ENCODE data around the gene CXCL10.
A peak's percentile ranks its signal among the peaks of the same experiment; 100 is the strongest.
"Not testable (repeated sequence)": the region's sequence is repeated elsewhere in the genome, so short reads cannot be mapped to it uniquely, and the experiment has no call there.

The CXCL10 gene

DNA sequence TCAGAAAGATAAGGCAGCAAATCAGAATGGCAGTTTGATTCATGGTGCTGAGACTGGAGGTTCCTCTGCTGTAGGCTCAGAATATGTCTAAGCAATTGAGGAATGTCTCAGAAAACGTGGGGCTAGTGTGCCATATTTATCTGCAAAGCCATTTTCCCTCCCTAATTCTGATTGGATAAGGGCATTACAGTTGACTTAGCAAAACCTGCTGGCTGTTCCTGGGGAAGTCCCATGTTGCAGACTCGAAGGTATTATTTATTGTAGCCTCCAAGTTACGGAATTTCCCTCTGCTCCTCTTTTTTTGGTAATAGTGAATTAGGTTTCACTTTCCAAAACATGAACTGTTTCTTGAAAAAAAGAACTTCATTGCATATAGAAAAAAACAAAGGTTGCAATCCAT, at the start of gene CXCL10:
TSS of gene CXCL10 (minus strand) at position 109 of the 400 bp plus-strand sequence. CDS start at position 43, 66 bp downstream.
- DNase-seq (ENCODE audit: low spot score) (no peak), FAIRE-seq (no peak)

GRCh38 chr4:76072760-76073159, 49.5 kb upstream of the CXCL10 start:
- FAIRE-seq: no peak
- DNase-seq (ENCODE audit: low spot score): no peak

- DNase-seq (ENCODE audit: low spot score): peak; percentile 73
- FAIRE-seq: no peak
Measured at GRCh38 chr4:76067652-76068286, 44.5 kb upstream of the CXCL10 start.

GRCh38 chr4:76066546-76066945, 43.2 kb upstream of the CXCL10 start:
- no peak for FAIRE-seq
- no peak for DNase-seq (ENCODE audit: low spot score)

DNA sequence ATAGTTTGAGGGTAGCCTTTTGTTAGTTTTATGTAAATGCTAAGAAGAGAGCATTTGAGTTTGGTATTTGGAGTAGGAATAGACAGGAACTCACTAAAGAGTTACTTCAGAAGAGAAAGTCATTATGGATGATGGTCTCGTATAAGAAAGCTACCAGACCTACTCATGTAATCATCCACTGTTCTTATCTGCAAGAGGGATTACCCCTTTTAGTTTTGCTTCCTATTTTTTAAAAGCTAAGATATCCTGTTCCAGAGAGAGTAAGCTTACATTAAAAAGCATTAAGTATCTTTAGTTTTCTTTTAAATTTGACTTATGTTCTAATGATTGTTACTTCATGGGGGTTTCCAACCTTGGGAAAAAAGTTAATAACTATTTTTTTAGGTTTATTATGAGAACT, 38.7 kb upstream of the CXCL10 start:
- DNase-seq (ENCODE audit: low spot score): no peak
- FAIRE-seq: no peak

DNA sequence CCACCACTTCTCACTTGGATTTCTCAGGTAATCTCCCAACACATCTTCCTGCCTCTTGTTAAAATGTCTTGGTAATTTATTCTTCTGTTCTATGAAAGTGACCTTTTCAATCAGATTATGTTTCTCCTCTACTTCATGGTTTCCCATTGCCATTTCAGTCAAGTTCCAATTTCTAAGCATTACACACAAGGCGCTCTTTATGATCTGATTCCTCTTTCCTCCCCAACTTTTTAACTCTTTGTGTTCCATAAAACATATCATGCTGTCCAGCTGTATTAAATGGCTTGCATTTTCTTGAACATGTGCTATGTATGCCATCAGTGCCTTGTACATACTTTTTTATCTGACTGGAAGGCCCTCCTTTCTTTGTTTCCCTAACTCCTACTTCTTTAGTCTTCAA, 38.1 kb upstream of the CXCL10 start:
- DNase-seq (ENCODE audit: low spot score): no peak

GRCh38 chr4:76060506-76060905, 37.2 kb upstream of the CXCL10 start:
- FAIRE-seq (no peak), DNase-seq (ENCODE audit: low spot score) (no peak)

More for the DNA sequence above, 38.1 kb upstream of the CXCL10 start:
- FAIRE-seq: no peak

DNA sequence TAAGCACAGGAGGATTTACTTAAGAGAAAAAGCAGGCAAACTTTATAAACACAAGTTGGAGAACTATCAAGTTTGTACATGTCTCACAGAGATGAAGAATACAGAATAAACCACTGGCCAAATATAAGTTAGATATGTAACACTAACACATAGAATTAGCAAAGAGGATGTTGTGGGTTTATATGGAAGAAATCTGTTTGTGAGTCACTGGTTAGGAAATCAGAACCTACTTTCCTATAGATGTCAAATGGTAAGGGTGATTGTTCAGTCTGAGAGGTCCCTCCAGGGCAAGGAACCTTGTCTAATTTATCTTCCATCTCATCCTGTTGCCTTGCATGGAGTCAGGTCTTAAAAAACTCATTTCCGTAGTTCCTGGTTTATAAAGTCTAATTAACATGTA, 36.5 kb upstream of the CXCL10 start:
- FAIRE-seq: no peak

GRCh38 chr4:76058888-76059426, 35.7 kb upstream of the CXCL10 start:
- DNase-seq (ENCODE audit: low spot score) (no peak), FAIRE-seq (peak; percentile 85)

More for the DNA sequence above, 36.5 kb upstream of the CXCL10 start:
- DNase-seq (ENCODE audit: low spot score): no peak

GRCh38 chr4:76058302-76058701, 35.0 kb upstream of the CXCL10 start:
- DNase-seq (ENCODE audit: low spot score) (no peak), FAIRE-seq (no peak)

DNA sequence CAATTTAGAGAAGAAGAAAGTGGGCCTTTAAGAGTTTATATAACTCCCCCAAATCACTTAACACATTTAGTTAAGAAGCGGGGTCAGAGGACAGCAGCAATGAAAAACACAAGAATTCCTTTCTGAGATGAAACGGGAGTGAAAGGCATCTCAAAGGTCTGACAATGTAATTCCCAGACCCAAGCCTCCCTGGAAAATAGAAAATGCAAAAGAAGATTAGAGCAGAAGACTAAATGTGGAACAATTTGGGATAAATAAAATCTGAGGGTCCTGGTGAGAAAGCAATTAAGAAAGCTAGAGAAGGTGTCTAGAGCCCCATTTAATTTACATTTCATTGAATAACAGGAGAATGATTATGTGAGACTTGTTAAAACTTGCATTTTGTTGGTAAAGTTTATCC, 32.1 kb upstream of the CXCL10 start:
- no peak for DNase-seq (ENCODE audit: low spot score)
- no peak for FAIRE-seq

DNA sequence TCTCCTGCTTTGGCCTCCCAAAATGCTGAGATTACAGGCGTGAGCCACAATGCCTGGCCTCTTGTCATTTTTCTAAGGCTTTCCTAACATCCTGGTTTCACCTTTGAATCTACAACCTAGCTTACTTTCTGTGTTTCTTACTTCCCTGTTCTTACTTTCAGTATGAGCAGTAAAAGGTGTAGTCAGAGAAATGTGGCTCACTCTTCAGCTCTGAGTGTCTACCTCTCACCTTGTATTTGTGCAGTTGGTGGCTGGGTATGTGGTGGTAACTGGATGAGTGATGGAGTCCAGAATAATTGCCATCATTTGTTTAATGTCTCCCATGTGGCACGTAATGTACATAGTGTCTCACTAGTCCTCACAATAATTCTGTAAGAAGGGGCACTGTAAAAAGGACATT, 31.7 kb upstream of the CXCL10 start:
- DNase-seq (ENCODE audit: low spot score) (no peak), FAIRE-seq (no peak)

GRCh38 chr4:76053730-76054129, 30.4 kb upstream of the CXCL10 start:
- no peak for DNase-seq (ENCODE audit: low spot score)
- no peak for FAIRE-seq

- not testable (repeated sequence) for DNase-seq (ENCODE audit: low spot score); FAIRE-seq
Measured at GRCh38 chr4:76050560-76051050, 27.3 kb upstream of the CXCL10 start.

DNA sequence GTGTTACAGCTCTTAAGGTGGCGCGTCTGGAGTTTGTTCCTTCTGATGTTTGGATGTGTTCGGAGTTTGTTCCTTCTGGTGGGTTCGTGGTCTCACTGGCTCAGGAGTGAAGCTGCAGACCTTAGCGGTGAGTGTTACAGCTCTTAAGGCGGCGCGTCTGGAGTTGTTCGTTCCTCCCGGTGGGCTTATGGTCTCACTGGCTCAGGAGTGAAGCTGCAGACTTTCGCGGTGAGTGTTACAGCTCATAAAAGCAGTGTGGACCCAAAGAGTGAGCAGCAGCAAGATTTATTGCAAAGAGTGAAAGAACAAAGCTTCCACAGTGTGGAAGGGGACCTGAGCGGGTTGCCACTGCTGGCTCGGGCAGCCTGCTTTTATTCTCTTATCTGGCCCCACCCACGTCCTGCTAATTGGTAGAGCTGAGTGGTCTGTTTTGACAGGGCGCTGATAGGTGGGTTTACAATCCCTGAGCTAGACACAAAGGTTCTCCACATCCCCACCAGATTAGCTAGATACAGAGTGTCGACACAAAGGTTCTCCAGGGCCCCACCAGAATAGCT, 26.6 kb upstream of the CXCL10 start:
- not testable (repeated sequence) for FAIRE-seq; DNase-seq (ENCODE audit: low spot score)

DNA sequence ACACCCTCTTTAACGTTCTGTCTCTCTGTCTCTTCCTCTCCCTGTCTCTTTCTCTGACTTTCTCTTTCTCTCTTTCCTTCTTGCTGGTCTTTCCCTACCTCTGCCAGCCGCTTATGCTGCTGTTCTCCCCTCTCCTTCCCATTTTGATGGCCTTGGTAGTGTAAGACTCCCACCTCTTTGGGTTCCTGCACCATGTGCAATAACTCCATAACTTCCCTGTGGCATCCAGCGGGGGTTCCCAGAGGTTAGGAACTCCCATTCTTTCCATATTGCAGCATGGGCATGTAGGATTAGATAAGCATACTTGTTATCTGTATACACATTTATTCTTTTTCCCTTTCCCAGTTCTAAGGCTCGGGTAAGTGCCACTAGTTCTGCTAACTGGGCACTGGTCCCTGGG, 21.4 kb upstream of the CXCL10 start:
- not testable (repeated sequence) for FAIRE-seq; DNase-seq (ENCODE audit: low spot score)

DNA sequence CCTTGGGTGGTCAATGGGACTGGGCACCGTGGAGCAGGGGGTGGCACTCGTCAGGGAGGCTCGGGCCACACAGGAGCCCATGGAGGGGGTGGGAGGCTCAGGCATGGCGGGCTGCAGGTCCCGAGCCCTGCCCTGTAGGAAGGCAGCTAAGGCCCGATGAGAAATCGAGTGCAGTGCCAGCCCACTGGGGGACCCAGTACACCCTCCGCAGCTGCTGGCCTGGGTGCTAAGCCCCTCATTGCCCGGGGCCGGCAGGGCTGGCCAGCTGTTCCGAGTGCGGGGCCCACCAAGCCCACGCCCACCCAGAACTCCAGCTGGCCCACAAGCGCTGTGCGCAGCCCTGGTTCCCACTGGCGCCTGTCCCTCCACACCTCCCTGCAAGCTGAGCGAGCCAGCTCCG, 20.0 kb upstream of the CXCL10 start:
- FAIRE-seq; DNase-seq (ENCODE audit: low spot score): not testable (repeated sequence)

DNA sequence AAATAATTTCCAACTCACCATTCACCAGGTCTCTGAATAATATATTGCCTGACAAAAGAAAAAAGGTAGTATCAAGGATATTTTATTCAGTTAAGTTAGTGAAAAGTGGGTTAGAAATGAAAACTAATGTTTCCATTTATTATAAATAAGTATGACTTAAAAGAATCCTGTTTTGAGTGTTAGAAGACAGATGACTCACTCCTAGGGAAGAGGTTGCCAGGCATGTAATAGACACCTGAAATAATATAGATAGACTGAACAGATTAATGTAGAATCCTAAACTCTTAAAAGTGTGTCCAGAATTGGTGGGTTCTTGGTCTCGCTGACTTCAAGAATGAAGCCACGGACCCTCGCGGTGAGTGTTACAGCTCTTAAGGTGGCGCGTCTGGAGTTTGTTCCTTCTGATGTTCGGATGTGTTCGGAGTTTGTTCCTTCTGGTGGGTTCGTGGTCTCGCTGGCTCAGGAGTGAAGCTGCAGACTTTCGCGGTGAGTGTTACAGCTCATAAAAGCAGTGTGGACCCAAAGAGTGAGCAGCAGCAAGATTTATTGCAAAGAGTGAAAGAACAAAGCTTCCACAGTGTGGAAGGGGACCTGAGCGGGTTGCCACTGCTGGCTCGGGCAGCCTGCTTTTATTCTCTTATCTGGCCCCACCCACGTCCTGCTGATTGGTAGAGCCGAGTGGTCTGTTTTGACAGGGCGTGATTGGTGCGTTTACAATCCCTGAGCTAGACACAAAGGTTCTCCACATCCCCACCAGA, 19.1 kb upstream of the CXCL10 start:
- FAIRE-seq; DNase-seq (ENCODE audit: low spot score): not testable (repeated sequence)

- DNase-seq (ENCODE audit: low spot score): no peak
- FAIRE-seq: no peak
Measured at GRCh38 chr4:76036855-76037254, 13.6 kb upstream of the CXCL10 start.

- DNase-seq (ENCODE audit: low spot score) (no peak), FAIRE-seq (no peak)
Measured at GRCh38 chr4:76035799-76036380, 12.6 kb upstream of the CXCL10 start, which contains the start of gene CXCL11. Gene CXCL11, minus strand, starts transcription at chr4:76036070. Its CDS starts 83 bp downstream, at chr4:76035987.

- FAIRE-seq: no peak
- DNase-seq (ENCODE audit: low spot score): no peak
Measured at GRCh38 chr4:76035141-76035540, 11.8 kb upstream of the CXCL10 start.

Data from urothelium cell line (cell line).